HL-60/S4 treated with retinoic acid at 250 ng/mL for 4 days and 3 days (cell line): ENCODE results near the gene DDA1.
"Not testable (repeated sequence)": the region's sequence is repeated elsewhere in the genome, so short reads cannot be mapped to it uniquely, and the experiment has no call there.

ENCODE experiments used
- in situ Hi-C: fragments of 300-500 bp; cut with MboI; formaldehyde crosslinking; loops from 2 replicates; pipeline ENCODE4 v1.7.0; 2022; ENCODE audit warnings: low sequenced_read_pairs

Gene DDA1

GRCh38 chr19:17309198-17309964 lies at the start of gene DDA1:
DDA1 (plus strand) TSS chr19:17309563; CDS start chr19:17309655, 92 bp downstream.
- in situ Hi-C loops = no loop called here

- in situ Hi-C loops = no loop called here
Observed at GRCh38 chr19:17259934-17260333, 49.4 kb upstream of the DDA1 start.

- in situ Hi-C loops = no loop called here
Observed at GRCh38 chr19:17260842-17261325, 48.5 kb upstream of the DDA1 start.

- in situ Hi-C loops = no loop called here
Observed at GRCh38 chr19:17262557-17262956, 46.8 kb upstream of the DDA1 start.

- in situ Hi-C loops = no loop called here
Observed at GRCh38 chr19:17263712-17264640, 45.4 kb upstream of the DDA1 start.

- in situ Hi-C loops = no loop called here
Observed at GRCh38 chr19:17264641-17264979, 44.8 kb upstream of the DDA1 start, which contains the start of gene USHBP1. USHBP1 (minus strand) TSS chr19:17264745; CDS start chr19:17264299, 446 bp downstream.

- in situ Hi-C loops = no loop called here
Observed at GRCh38 chr19:17266026-17266425, 43.3 kb upstream of the DDA1 start.

GRCh38 chr19:17266589-17266974 lies 42.8 kb upstream of the DDA1 start:
- in situ Hi-C loops = no loop called here

- in situ Hi-C loops = no loop called here
Observed at GRCh38 chr19:17266975-17267788, 42.2 kb upstream of the DDA1 start, which contains the start of gene BABAM1. BABAM1 (plus strand) TSS chr19:17267443; CDS start chr19:17268807, 1,364 bp downstream.

- in situ Hi-C loops = no loop called here
Observed at GRCh38 chr19:17268754-17269153, 40.6 kb upstream of the DDA1 start.

GRCh38 chr19:17274892-17275291 lies 34.5 kb upstream of the DDA1 start:
- in situ Hi-C loops = not testable (repeated sequence)

GRCh38 chr19:17275441-17276175 lies 33.8 kb upstream of the DDA1 start:
- in situ Hi-C loops = no loop called here

GRCh38 chr19:17279436-17279835 lies 29.9 kb upstream of the DDA1 start:
- in situ Hi-C loops = no loop called here

- in situ Hi-C loops = loop anchor here (10.0 kb wide), 1 partner anchor 207 kb away; the partner anchor contains the start of genes HAUS8 and MYO9B
Observed at GRCh38 chr19:17281391-17282304, 27.7 kb upstream of the DDA1 start, which contains the start of gene ANKLE1. ANKLE1 (plus strand) TSS chr19:17281901; CDS start chr19:17281921, 20 bp downstream.

GRCh38 chr19:17282488-17283125 lies 26.8 kb upstream of the DDA1 start:
- in situ Hi-C loops = loop anchor here (10.0 kb wide), 1 partner anchor 208 kb away; the partner anchor contains the start of genes HAUS8 and MYO9B

GRCh38 chr19:17283504-17283996 lies 25.8 kb upstream of the DDA1 start:
- in situ Hi-C loops = loop anchor here (10.0 kb wide), 1 partner anchor 209 kb away; the partner anchor contains the start of genes HAUS8 and MYO9B

- in situ Hi-C loops = loop anchor here (10.0 kb wide), 1 partner anchor 211 kb away; the partner anchor contains the start of genes HAUS8 and MYO9B
Observed at GRCh38 chr19:17285415-17286135, 23.8 kb upstream of the DDA1 start.
